Stimulated activated CD4-positive, alpha-beta T cell treated with anti-CD3 and anti-CD28 coated beads, Interleukin-15, amount 100 ng/mL, for 48 hours (primary cell): ENCODE data around the gene FOXD1.

Experiments
- DNase-seq, 2 donors: peaks; one replicate each; pipeline ENCODE4 v3.0.0-alpha.2; 2020; ENCODE audit warnings: low read depth in 2 of 2

Gene FOXD1

GRCh38 chr5:73441378-73441777 lies 7.2 kb downstream of the FOXD1 start:
- no peak for DNase-seq

DNA sequence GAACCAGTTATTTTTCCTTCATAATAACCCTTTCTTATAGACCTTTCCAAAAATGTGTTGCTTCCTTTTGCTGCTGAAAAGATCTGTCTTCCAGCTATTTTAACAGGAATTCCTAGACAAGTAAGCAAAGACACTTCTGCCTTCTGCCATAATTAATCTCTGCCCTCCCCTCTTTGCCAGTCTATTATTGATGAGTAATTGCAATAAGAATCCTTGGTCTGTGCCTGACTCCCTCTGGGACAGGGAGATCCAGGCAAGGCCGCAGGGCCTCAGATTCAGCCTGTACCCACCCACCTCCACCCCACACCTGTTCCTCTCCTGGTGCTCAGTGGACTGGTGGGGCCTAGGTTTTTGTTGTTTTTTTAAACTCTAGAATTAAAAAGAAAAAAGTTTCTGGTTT lies 8.3 kb downstream of the FOXD1 start:
- no peak for DNase-seq

GRCh38 chr5:73438645-73439470 lies 9.7 kb downstream of the FOXD1 start:
- DNase-seq = no peak

DNA sequence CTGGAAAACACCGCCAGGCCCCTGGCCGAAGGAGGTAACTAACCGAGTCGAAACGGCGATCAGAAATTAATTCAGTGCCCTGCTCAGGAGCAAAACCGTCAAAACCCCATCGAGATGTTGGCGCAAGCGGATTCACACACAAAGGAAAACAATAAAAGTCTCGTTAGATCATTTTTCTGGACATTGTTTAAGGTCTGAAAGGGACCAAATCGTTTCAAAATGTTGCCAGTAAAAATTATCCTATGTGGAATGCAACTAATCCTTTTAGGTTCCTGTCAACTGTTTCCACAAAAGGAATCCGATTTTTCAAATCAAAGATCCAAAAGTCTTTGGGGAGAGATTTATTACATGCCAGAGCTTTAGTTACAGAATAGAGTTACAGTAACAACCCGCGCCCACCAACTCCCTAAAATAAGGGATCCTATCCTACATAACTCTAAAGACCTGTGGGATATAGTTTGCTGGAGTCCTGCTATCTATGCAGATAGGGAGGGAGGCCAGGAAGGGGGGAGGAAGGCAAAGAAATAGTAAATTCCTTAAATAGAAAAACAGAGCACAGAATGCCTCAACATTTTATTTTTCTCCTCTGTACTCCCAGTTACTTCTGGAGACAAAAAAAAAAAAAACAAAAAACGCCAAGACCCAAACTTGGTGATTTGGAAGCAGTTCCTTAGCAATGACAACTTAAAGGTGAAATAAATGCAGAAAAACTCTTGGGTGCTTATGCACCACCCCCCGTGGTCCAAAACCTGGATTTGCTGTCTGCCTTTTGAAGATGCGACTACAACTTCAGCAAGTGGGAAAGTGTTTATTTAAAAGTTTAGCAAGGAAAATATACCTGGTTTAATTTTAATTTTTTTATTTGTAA lies 10.6 kb downstream of the FOXD1 start:
- DNase-seq = no peak

DNA sequence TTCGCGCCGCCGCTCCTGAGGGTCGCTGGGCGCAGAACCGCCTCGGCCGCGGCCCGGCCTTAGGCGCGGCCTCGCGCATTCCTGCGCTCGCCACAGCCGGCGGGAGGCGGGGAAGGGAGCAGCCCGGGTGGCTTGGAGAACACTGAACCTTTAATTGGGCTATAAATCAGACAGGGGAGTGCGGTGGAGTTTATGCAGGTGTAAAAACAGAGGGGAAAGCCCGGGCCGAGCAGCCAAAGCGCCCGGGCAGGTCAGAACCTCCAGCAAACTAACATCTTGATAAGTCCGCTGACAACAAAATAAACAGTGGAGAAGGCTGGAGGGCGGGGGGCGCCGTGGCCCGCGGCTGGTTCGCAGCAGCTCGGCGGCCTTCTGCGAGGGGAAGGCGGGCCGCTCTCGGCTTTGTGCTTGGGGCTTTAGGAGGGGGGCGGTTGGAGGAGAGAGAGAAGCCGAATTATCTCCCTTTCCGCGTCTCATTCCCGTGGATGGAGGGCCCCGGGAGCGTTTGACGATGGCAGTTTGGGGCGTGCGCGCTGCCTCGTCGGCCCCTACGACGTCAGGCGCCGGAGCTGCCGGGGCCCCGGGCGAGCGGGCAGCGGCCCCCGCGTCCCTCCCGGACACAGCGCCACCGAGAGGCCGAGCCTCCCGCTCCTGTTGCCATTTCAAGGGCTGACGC lies 11.3 kb downstream of the FOXD1 start:
- DNase-seq = no peak

DNA sequence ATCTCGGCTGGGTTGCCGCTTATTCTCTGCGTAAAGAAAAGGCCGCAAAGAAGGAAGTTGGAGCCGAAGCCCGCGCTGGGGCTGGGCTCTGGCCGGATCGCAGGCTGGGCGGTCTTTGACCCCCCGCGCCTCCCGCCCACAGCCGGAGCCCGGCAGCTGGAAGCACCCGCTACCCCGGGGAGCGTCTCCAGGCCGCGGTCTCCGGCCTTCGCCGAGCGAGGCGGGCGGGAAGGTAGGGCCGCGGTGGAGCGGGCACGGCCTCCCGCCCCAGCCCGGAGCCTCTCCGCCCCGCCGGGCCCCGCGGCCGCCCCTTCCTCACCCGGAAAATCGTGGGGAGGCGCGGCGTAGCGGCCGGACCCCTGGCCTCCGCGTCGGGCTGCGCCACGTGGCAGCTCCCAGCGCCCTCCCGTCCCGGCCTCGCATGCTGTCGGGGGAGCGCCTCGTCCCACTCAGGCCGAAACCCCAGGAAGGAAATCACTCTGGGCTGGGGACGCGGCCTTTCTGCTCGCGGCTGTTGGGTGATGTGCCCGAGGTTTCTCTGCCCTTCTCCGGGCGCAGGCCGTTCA lies 12.0 kb downstream of the FOXD1 start:
- no peak for DNase-seq

DNA sequence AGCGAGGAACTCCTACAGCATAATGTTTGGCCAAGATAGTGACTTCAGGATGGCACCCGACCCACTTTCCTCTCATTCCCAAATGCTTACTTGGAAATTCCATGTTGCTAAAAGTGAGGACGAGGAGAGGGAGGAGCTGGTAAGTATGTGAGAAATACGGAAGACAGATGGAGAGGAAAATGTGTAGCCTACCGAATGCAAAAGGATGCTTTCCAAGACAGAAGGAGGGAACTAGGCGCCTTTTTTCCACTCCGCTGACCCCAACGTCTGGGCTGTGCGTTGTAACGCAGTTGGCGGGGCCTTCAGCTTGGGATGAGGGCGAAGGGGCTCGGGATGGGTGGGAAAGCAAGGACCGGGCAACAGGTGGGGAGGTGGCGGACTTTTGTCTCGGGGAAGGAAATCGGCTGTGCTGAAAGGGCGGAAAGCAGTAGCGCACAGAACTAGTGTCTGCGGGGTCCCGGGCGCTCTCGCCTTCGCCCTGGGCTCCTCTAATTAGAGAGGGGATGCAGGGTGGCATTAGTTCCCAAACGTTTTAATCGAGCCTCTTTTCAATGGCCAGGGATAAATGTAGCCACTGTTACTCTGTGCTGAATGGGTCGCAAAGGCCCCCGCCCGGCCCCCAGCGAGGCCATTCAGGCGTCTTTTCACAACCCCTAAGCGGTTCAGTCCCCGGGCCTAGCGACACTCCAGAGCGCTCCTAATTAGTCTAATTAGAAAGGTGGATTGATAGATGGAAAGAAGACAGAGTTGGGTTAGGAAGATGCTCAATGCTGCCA lies 12.6 kb downstream of the FOXD1 start:
- DNase-seq = no peak

DNA sequence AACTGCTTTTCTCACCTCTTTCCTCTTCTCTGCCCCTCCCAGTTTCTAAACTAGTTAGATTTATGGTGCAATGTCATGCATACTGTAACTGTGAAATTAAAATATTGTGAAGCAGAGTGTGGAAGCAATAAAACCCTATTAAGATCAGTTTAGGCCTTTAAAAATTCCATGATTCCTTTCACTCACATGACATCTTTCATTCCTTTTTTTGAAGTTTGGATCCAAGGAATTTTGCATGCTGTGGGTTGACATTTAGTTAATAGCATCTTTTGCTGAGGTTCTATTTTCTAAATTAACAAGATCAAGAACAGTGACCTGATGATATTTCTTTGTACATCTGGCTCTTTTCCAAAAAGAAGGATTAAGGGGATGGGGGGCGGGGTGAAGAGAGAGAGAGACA lies 13.7 kb downstream of the FOXD1 start:
- no peak for DNase-seq

DNA sequence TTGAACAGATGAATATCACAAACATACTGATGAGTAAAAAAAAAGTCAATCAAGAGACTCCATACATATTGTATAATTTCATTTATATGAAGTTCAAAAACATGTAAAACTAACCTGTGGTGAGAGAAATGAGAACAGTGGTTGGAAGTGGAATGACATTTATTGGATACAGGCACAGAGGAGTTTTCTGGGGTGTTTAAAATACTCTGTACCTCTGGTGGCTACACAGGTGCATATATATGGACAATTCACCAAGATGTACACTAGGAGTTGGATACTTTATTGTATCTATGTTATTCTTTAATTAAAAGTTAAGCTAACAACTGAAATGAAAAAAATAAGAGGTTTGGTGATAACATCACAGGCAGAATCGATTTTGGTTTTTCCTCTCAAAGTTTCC lies 14.1 kb downstream of the FOXD1 start:
- no peak for DNase-seq

DNA sequence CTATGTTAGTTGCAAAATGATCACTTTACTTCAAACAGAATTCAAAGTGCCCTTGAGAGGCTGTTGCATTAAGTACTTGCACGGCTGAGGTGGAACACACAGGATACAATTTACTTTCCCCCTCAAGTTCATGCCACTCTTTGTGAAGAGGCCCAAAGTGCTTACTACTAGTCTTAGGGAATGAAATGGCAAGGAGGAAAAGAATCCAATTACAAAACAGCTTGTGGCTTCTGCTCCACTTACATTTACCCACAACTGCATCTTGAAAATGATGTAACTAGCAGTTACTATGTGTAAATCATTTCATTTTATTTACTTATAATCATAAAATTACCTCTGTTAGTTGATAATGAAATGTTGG lies 14.6 kb downstream of the FOXD1 start:
- DNase-seq = no peak

DNA sequence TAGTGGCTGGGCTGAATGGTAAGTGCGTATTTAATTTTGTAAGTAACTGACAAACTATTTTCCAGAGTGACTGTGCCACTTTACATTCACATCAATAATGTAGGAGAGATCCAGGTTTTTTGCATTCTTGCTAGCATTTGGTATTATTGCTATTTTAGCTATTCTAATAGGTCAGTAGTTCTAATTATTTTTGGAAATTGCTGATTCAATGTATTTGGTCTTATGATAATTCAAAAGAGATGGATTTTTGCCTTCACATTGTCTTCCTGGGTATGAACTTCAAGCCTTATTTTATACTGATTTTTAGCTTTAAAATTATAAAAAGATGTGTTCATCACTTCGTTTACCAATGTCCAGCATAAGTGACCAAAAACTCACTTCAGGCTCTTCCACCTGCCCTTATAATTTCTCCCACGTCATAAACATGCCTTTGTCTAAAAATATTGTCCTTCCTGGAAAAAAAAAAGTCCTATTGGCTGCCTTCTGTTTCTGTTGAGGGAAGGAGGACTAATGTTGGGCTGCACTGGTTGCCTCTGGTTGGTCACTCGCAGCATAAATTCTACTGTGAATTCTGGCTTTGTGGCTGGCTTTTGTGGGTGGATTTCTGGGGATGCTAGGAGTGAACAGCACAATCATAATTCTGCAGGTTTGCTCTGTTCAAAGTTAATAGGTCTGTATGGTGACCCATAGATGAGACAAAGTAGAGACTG lies 15.2 kb downstream of the FOXD1 start:
- DNase-seq = no peak

DNA sequence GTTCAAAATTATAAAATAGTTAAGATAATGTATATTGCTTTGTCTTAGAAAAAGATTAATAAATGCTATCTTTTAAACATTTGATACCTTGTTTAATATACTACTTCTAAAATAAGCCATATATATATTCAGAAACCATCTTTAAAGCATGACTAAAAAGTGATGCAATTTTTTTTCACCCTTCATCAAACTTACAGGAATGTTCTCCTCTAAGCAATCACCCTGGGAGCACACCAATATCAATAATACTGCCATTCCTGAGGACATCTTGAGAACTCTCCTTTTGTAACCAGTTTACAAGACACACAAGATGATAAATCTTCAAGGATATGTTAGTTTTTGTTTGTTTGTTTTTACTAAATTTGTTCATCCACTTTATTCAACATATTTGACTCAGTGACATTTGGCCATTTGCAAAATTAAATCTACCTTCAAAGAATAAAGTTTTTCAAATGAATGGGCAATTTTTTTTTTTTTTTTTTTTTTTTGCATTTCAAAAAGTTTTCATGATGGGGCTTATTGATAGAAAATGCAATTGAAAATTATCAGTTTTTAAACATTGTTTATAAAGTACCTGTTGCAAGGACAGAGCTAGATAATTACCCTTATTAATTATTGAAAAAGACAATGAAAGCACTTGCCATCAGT lies 17.2 kb downstream of the FOXD1 start:
- no peak for DNase-seq

GRCh38 chr5:73426034-73426433 lies 22.5 kb downstream of the FOXD1 start:
- DNase-seq = no peak

GRCh38 chr5:73424556-73424977 lies 24.0 kb downstream of the FOXD1 start:
- DNase-seq = no peak

DNA sequence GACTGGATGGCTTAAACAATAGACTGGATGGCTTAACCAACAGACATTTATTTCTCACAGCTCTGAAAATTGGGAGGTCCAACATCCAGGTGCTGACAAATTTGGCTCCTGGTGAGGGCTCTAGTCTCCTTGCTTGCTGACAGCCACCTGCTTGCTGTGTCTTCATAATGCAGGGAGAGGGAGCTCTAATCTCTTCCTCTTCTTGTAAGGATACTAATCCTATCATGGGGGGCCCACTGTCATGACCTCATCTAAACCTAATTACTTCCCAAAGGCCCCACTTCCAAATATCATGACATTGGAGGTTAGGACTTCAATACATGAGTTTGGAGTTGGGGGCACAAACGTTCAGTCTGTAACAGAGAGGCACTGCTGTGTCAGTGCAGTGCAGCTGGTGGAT lies 26.4 kb downstream of the FOXD1 start:
- no peak for DNase-seq

GRCh38 chr5:73420666-73421065 lies 27.9 kb downstream of the FOXD1 start:
- DNase-seq = no peak

DNA sequence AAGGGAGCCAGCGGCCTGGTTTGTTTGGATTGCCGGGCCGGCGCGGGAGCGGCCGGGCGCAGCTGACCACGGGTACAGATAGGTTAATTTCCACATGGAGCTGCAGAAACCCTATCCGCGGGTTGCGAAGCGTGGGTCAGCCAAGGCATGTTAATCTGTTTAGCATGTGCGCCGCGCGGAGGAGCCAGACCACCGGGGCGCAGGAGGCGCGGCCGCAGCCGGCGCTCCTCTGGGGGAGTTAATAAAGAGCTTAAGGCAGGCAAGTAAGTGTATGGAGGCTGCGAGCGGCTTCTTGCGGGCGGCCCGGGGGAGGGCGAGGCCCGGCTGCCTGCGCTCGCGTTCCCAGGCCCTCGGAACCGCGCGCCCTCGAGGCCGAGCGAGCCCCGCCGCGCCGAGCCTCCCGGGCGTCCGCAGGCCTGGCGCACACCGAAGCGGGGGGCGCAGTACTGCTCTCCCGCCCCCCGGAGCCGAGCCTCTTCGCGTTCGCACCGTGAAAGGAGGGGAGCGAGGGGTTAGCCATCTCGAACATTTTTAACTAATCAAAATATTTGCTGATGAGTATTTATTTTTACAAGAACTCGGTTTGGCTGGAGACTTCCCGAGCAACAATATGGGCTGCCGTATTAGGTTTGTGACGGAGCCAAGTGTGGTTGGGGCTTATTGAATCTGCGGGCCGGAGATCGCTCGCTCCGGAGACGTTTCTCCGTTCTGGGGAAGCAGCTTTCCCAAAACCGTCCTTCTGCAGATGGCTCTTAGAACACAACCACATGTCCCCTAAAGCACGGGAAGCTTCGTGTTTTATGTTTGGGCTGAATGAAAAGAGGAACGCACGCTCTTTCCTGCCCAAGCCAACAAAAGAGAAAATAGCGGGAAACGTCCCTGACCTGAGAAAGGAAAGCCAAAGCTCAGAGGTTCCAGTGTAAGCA lies 28.8 kb downstream of the FOXD1 start:
- DNase-seq = no peak

DNA sequence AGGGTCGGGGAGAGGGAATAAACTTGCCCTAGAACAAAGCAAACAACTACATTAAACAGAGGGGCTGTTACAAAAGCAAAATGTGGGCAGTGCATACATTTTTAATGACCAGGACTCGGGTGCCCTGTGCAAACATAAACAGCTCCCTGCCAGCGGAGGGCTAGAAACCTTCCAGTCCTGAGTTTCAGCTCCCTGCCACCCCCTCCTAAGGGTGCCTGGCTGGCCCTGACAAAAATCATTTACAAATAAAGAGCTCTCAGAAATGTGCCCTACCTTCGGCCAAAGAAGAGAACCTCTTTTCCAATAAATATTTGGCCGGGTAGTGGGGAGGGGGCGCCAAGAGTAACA lies 29.5 kb downstream of the FOXD1 start:
- no peak for DNase-seq

DNA sequence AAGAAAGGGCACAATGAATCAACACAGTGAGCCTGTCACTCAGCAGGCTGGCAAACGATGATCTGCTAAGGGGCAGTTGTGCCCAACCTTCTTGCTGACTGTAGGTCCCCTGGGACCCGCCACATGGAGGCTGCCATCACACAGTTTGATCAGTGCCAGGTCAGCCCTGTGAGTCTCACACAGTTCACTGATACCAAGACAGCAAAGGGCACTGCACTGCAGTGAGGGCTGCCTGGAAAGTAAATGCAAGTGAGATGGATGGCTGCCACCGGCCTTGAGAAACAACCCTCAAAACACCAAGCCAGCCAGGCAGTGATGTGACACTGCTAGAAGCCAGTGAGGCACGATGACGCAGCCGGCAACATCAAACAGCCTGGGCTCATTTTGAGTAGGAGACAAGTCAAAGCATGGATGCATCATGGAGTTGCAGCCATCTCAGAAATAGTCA lies 30.3 kb downstream of the FOXD1 start:
- no peak for DNase-seq
